HCT116 (cell line): ENCODE results near the gene UTS2. TPM values are rescaled to one million over a fixed set of nuclear protein-coding genes. Genes with fewer than 3 reads are reported as not detected.

Experiments
- ATAC-seq: fragments of 200-7000 bp; cut with Tn5 transposase; 2 replicates; pipeline ENCODE4 v1.9.1; 2020; ENCODE audit warnings: mild to moderate bottlenecking, moderate library complexity
- BruUV-seq: library from RNA; stranded (reverse); fragments of 400-500 nt; replicated peaks from 2 replicates; lab custom pipeline; 2021; lab: Mats Ljungman, UMichigan
- CTCF ChIA-PET: fragments of 300-600 bp; sonication (Branson Sonifier 250); formaldehyde crosslinking; loops from one replicate; lab custom pipeline; 2021; ENCODE audit warnings: antibody characterized with exemption; lab: Charles Lee
- POLR2A ChIA-PET: fragments of 300-600, 350-600 bp; sonication (Branson Sonifier 250); formaldehyde crosslinking; loops from one replicate; lab custom pipeline; 2021; ENCODE audit warnings: antibody characterized with exemption; lab: Charles Lee
- RAD21 ChIA-PET, 2 experiments: fragments of 300-600 bp; sonication (Branson Sonifier 250); formaldehyde crosslinking; loops; one replicate each; lab custom pipeline; 2023; ENCODE audit warnings: low total read pairs in 2 of 2; ENCODE audit not compliant: uncharacterized antibody in 2 of 2, unreplicated experiment in 2 of 2, low non-redundant PET in 1 of 2; lab: Charles Lee
- DNase-seq: peaks from one replicate; pipeline ENCODE4 v3.0.0-alpha.2; 2010; ENCODE audit warnings: low read depth, low spot score
- H2AFZ ChIP-seq: fragments of 200-600 bp; shearing (Covaris generic), sonication (generic); 2 replicates; pipeline ENCODE4 v1.6.1; 2017; ENCODE audit warnings: low read depth, mixed run types, mixed read lengths, antibody characterized with exemption, low read length; ENCODE audit not compliant: poor library complexity, severe bottlenecking
- H3K27ac ChIP-seq: 2 replicates; pipeline ENCODE4 v1.5.1; 2012; ENCODE audit warnings: low read depth, low read length
- H3K27me3 ChIP-seq: fragments of 200-600 bp; sonication (generic); 2 replicates; pipeline ENCODE4 v1.6.1; 2016; ENCODE audit warnings: mixed run types, low read length, mixed read lengths; ENCODE audit not compliant: insufficient read depth
- H3K36me3 ChIP-seq, 2 experiments: fragments of 200-500 bp in 1 of 2; fragments of 200-600 bp in 1 of 2; sonication (Bioruptor generic) in 1 of 2; sonication (generic) in 1 of 2; 2 replicates each; pipeline versions ENCODE4 v1.5.1 to v1.6.1; 2014 to 2016; ENCODE audit warnings: low read length in 2 of 2, inconsistent platforms in 1 of 2, mixed read lengths in 1 of 2, mixed run types in 1 of 2; ENCODE audit not compliant: insufficient read depth in 2 of 2, control insufficient read depth in 1 of 2
- H3K4me1 ChIP-seq, 2 experiments: fragments of 200-600 bp in 1 of 2; sonication (generic) in 1 of 2; 2 replicates each; pipeline versions ENCODE4 v1.5.1 to v1.6.1; 2012 to 2017; ENCODE audit warnings: low read length in 2 of 2, inconsistent platforms in 1 of 2, mild to moderate bottlenecking in 1 of 2, mixed read lengths in 1 of 2, mixed run types in 1 of 2, moderate library complexity in 1 of 2; ENCODE audit not compliant: insufficient read depth in 2 of 2, control insufficient read depth in 1 of 2
- H3K4me2 ChIP-seq: fragments of 200-600 bp; sonication (generic); 2 replicates; pipeline ENCODE4 v1.6.1; 2017; ENCODE audit warnings: mixed run types, low read length, mixed read lengths
- H3K4me3 ChIP-seq, 2 experiments: fragments of 200-600 bp in 1 of 2; sonication (generic) in 1 of 2; replicated peaks in 1 of 2; 2 replicates each; pipeline ENCODE4 v1.5.1; 2011 to 2016; ENCODE audit warnings: low read length in 2 of 2, control low read depth in 1 of 2, low read depth in 1 of 2, mild to moderate bottlenecking in 1 of 2, mixed read lengths in 1 of 2, mixed run types in 1 of 2
- H3K79me2 ChIP-seq: fragments of 200-600 bp; sonication (generic); 2 replicates; pipeline ENCODE4 v1.6.1; 2017; ENCODE audit warnings: mild to moderate bottlenecking, mixed run types, low read length, moderate library complexity, mixed read lengths; ENCODE audit not compliant: insufficient read depth
- H3K9ac ChIP-seq: fragments of 200-600 bp; sonication (generic); 2 replicates; pipeline ENCODE4 v1.6.1; 2016; ENCODE audit warnings: low read length, mixed read lengths
- H3K9me2 ChIP-seq: fragments of 200-600 bp; sonication (generic), shearing (Covaris generic); 2 replicates; pipeline ENCODE4 v1.6.1; 2017; ENCODE audit warnings: mixed run types, mild to moderate bottlenecking, moderate library complexity; ENCODE audit not compliant: insufficient read depth
- H3K9me3 ChIP-seq, 2 experiments: fragments of 200-500 bp in 1 of 2; fragments of 200-600 bp in 1 of 2; sonication (Bioruptor generic) in 1 of 2; sonication (generic) in 1 of 2; 2 replicates each; pipeline ENCODE4 v1.6.1; 2014 to 2017; ENCODE audit warnings: low read length in 2 of 2, mixed read lengths in 2 of 2, inconsistent platforms in 1 of 2, low read depth in 1 of 2, mild to moderate bottlenecking in 1 of 2, mixed run types in 1 of 2, moderate library complexity in 1 of 2; ENCODE audit not compliant: control insufficient read depth in 1 of 2, insufficient read depth in 1 of 2
- H4K20me1 ChIP-seq: fragments of 200-600 bp; sonication (generic), shearing (Covaris generic); 2 replicates; pipeline ENCODE4 v1.6.1; 2017; ENCODE audit warnings: mixed run types, mild to moderate bottlenecking, moderate library complexity; ENCODE audit not compliant: insufficient read depth
- CBX3 ChIP-seq: IDR thresholded peaks from 2 replicates; pipeline ENCODE4 v1.6.1; 2012; ENCODE audit warnings: low read depth
- EZH2 ChIP-seq: fragments of 200-600 bp; sonication (generic); IDR thresholded peaks from 2 replicates; pipeline ENCODE4 v1.6.1; 2017; ENCODE audit warnings: antibody characterized with exemption, mixed run types
- FOSL1 ChIP-seq: IDR thresholded peaks from 2 replicates; pipeline ENCODE4 v1.6.1; 2012; ENCODE audit warnings: low read depth
- POLR2A ChIP-seq: IDR thresholded peaks from 2 replicates; pipeline ENCODE4 v1.7.0; 2011; ENCODE audit warnings: borderline replicate concordance; ENCODE audit not compliant: insufficient read depth, insufficient read length; ENCODE audit errors: extremely low read depth
- SIN3A ChIP-seq: IDR thresholded peaks from 2 replicates; pipeline ENCODE4 v1.6.1; 2012; ENCODE audit warnings: low read depth
- SP1 ChIP-seq: IDR thresholded peaks from 2 replicates; pipeline ENCODE4 v1.6.1; 2012; ENCODE audit warnings: low read depth
- TCF7L2 ChIP-seq: IDR thresholded peaks from 2 replicates; pipeline ENCODE4 v1.7.0; 2011; ENCODE audit warnings: borderline replicate concordance, inconsistent platforms; ENCODE audit not compliant: insufficient read depth, insufficient read length; ENCODE audit errors: extremely low read depth
- YY1 ChIP-seq: IDR thresholded peaks from 2 replicates; pipeline ENCODE4 v1.6.1; 2011; ENCODE audit warnings: low read length, low read depth, moderate library complexity, mild to moderate bottlenecking; ENCODE audit not compliant: insufficient replicate concordance; ENCODE audit errors: extremely low read depth
- ZNF274 ChIP-seq: fragments of 200-500 bp; sonication (Bioruptor generic); IDR thresholded peaks from 2 replicates; pipeline ENCODE4 v1.6.1; 2014; ENCODE audit warnings: mild to moderate bottlenecking, low read depth, low read length, inconsistent platforms
- intact Hi-C: fragments of 100-400 bp; cut with micrococcal nuclease; formaldehyde crosslinking; loops from 2 replicates; pipeline ENCODE4 v1.10.0; 2022
- total RNA-seq: library from RNA; stranded (reverse); gene quantifications from one replicate; pipeline ENCODE4 v1.2.1, GENCODE V29; 2021; ENCODE audit not compliant: unreplicated experiment
- TF ChIP-seq, protein P1 (sequence below): IDR thresholded peaks from 2 replicates; pipeline ENCODE4 v1.6.1; 2011; ENCODE audit warnings: mild to moderate bottlenecking, low read length, moderate library complexity; ENCODE audit not compliant: insufficient replicate concordance; ENCODE audit errors: extremely low read depth
- TF ChIP-seq, protein P2 (sequence below): IDR thresholded peaks from 2 replicates; pipeline ENCODE4 v1.6.1; 2012; ENCODE audit warnings: low read depth
- TF ChIP-seq, protein P3 (sequence below): IDR thresholded peaks from 2 replicates; pipeline ENCODE4 v1.6.1; 2012

UTS2 gene
- total RNA-seq, 1 experiment from 2014 or later: 3.0 TPM

DNA sequence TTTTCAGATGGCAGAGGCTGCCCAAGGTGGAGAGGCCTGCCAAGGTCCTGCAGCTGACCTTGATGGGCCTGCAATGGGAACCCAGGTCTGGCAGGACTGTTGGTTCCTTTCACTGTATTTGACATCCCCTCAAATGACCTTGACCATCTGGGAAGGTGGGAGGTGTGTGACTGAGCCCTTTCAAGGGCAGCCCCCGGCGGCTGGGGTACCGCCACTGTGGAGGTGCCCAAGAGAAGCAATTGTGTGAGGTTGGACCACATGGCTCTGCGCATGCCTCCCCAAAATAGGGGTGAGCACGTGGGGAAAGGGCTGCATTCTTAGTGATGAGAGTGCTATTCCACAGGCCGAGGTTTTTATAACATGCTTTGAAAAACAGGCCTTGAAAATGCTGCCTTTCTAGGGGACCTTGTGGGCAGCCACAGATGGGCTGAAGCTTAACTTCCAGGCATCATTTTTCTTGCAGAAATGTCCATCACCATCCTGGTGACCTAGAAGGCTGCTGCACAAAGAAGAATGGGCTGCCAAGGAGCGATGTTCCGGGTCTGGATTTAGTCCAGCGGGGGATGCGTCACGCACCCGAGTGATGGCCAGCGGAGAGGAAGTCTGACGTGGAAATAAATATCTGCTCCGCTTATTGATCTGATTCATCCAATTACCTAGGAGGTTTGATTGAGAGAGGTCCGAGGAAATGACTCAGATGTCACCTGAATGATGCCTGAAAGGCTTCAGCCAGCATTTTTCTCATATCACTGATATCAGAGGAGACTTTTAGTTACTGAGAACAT lies 16.5 kb upstream of the UTS2 start:
- RAD21 ChIA-PET: no interaction called here
- no peaks in the 10 kb centered on the region for H3K9me3 ChIP-seq
- H3K9me2 ChIP-seq: no peaks in the 10 kb centered on the region
- no peaks in the 10 kb centered on the region for H3K79me2 ChIP-seq
- no peak overlapping the region for H3K27ac ChIP-seq
- H2AFZ ChIP-seq: no peak overlapping the region
- no peak for TF ChIP-seq SP1
- no peak for TF ChIP-seq FOSL1
- no peak for TF ChIP-seq ZNF274
- TF ChIP-seq CBX3: no peak
- no peak for TF ChIP-seq POLR2A
- DNase-seq (no peak), ATAC-seq (no peak)
- intact Hi-C loops: no loop called here
- H3K36me3 ChIP-seq: no peaks in the 10 kb centered on the region
- POLR2A ChIA-PET: no interaction called here
- no peak overlapping the region for H3K4me2 ChIP-seq
- no peak overlapping the region for H3K9ac ChIP-seq
- no peaks in the 10 kb centered on the region for H3K27me3 ChIP-seq
- BruUV-seq: no TSS peak
- H3K4me1 ChIP-seq: no peaks in the 10 kb centered on the region
- H4K20me1 ChIP-seq: no peaks in the 10 kb centered on the region
- H3K4me3 ChIP-seq: no peak overlapping the region
- CTCF ChIA-PET: no interaction called here

DNA sequence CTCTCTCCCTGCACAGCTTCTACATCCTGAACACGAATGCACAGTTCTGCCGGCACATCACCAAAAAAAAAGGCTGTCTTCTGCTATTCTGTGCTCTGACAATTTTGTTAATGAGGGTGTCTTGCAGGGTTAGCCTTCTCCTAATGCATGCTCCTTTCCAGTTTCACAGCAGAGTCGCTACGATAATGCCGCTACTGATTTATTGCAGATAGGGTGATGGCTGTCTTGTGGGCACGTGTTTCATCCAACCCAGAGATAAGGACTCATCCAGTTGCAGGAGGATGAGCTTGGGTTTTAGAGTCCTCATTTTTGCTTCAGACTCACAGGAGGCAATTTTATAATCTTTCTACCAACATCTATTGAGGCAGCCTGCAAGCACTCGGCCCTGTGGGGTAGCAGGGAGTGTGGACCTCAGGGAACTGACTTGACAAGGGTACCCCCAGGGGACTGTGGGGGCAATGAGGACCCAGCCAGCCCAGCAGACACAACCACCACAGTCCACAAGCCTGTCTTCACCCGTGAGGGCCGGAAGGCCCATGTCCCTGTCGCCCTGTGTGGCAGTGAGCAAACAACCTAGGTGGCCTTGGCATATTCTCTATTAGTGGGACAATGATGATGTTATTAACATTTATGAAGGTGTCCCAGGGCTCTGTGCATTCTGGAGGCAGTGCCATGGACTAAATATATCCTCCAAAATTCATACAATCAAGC lies 15.4 kb upstream of the UTS2 start:
- no peak overlapping the region for H3K9ac ChIP-seq
- DNase-seq (no peak), ATAC-seq (no peak)
- no peaks in the 10 kb centered on the region for H3K9me2 ChIP-seq
- no peak overlapping the region for H3K4me2 ChIP-seq
- H3K27ac ChIP-seq: no peak overlapping the region
- H4K20me1 ChIP-seq: no peaks in the 10 kb centered on the region
- no peaks in the 10 kb centered on the region for H3K79me2 ChIP-seq
- POLR2A ChIA-PET: no interaction called here
- no peaks in the 10 kb centered on the region for H3K36me3 ChIP-seq
- no peaks in the 10 kb centered on the region for H3K27me3 ChIP-seq
- RAD21 ChIA-PET: no interaction called here
- no TSS peak for BruUV-seq
- H3K9me3 ChIP-seq: no peaks in the 10 kb centered on the region
- H2AFZ ChIP-seq: no peak overlapping the region
- H3K4me1 ChIP-seq: no peaks in the 10 kb centered on the region
- H3K4me3 ChIP-seq: no peak overlapping the region
- CTCF ChIA-PET: no interaction called here
- intact Hi-C loops: no loop called here
- TF ChIP-seq POLR2A (no peak), TCF7L2 (no peak), SIN3A (no peak), EZH2 (no peak), FOSL1 (no peak), YY1 (no peak)
- TF ChIP-seq, protein P1, sequence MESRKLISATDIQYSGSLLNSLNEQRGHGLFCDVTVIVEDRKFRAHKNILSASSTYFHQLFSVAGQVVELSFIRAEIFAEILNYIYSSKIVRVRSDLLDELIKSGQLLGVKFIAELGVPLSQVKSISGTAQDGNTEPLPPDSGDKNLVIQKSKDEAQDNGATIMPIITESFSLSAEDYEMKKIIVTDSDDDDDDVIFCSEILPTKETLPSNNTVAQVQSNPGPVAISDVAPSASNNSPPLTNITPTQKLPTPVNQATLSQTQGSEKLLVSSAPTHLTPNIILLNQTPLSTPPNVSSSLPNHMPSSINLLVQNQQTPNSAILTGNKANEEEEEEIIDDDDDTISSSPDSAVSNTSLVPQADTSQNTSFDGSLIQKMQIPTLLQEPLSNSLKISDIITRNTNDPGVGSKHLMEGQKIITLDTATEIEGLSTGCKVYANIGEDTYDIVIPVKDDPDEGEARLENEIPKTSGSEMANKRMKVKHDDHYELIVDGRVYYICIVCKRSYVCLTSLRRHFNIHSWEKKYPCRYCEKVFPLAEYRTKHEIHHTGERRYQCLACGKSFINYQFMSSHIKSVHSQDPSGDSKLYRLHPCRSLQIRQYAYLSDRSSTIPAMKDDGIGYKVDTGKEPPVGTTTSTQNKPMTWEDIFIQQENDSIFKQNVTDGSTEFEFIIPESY: no peak
- TF ChIP-seq, protein P2, sequence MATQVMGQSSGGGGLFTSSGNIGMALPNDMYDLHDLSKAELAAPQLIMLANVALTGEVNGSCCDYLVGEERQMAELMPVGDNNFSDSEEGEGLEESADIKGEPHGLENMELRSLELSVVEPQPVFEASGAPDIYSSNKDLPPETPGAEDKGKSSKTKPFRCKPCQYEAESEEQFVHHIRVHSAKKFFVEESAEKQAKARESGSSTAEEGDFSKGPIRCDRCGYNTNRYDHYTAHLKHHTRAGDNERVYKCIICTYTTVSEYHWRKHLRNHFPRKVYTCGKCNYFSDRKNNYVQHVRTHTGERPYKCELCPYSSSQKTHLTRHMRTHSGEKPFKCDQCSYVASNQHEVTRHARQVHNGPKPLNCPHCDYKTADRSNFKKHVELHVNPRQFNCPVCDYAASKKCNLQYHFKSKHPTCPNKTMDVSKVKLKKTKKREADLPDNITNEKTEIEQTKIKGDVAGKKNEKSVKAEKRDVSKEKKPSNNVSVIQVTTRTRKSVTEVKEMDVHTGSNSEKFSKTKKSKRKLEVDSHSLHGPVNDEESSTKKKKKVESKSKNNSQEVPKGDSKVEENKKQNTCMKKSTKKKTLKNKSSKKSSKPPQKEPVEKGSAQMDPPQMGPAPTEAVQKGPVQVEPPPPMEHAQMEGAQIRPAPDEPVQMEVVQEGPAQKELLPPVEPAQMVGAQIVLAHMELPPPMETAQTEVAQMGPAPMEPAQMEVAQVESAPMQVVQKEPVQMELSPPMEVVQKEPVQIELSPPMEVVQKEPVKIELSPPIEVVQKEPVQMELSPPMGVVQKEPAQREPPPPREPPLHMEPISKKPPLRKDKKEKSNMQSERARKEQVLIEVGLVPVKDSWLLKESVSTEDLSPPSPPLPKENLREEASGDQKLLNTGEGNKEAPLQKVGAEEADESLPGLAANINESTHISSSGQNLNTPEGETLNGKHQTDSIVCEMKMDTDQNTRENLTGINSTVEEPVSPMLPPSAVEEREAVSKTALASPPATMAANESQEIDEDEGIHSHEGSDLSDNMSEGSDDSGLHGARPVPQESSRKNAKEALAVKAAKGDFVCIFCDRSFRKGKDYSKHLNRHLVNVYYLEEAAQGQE: no peak
- TF ChIP-seq, protein P3, sequence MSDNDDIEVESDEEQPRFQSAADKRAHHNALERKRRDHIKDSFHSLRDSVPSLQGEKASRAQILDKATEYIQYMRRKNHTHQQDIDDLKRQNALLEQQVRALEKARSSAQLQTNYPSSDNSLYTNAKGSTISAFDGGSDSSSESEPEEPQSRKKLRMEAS: no peak
